ENCODE measurements around the gene ALK. TPM values are rescaled to one million over a fixed set of nuclear protein-coding genes. Genes with fewer than 3 reads are reported as not detected.

Gene ALK
- total RNA-seq, 1 experiment from 2014 or later, result 0.87 TPM

DNA sequence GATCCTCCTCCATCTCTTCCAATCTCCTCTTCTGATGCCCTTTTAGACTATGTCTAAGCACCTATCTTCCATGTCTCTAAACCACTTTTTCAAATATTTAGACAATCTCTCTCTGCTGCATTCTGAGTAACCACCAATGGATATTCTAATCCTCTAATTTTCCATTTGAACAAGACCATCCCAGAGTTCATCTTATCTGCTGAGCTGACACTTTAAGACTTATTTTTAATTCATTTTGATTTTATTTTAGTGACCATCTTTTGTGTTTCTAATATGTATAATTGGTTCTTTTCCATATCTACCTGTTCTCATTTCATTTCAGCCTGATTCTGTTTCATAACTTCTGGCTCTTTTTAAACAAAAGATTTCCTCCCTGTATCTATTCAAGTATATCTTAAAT lies 436.3 kb downstream of the ALK start:
- ChIA-PET POLR2A (ENCODE audit: unreplicated experiment) (no interaction called here), CTCF (no interaction called here)
- Histone ChIP-seq H3K36me3 (ENCODE audit: low read depth, low read length) (no peaks in the 10 kb centered on the region), H3K9me3 (ENCODE audit: low read length) (no peaks in the 10 kb centered on the region), H3K27ac (ENCODE audit: low read length) (no peak overlapping the region), H3K4me1 (ENCODE audit: insufficient read depth, low read length) (no peaks in the 10 kb centered on the region), H3K4me3 (ENCODE audit: low read length) (no peak overlapping the region), H3K27me3 (ENCODE audit: low read length) (no peaks in the 10 kb centered on the region), H3F3A (ENCODE audit: low read length, unreplicated experiment) (no peaks in the 10 kb centered on the region), H2AFZ (ENCODE audit: low read length) (no peak overlapping the region), H3K9me2 (replicated peaks; ENCODE audit: low read length) (no peaks in the 10 kb centered on the region), H3K79me2 (ENCODE audit: low read length) (no peaks in the 10 kb centered on the region), H4K20me1 (ENCODE audit: low read length) (no peaks in the 10 kb centered on the region), H3K9ac (ENCODE audit: low read length) (no peak overlapping the region), H3K4me2 (ENCODE audit: low read length) (no peak overlapping the region)
- intact Hi-C loops (cut with micrococcal nuclease), result no loop called here
- BruUV-seq (replicated peaks), result no TSS peak
- no peak for TF ChIP-seq EZH2phosphoT487 (IDR thresholded peaks at IDR 0.05; ENCODE audit: borderline replicate concordance, low read length)
- TF ChIP-seq EZH2 (IDR thresholded peaks at IDR 0.05; ENCODE audit: low read length, unreplicated experiment), result no peak
- TF ChIP-seq, protein P1, sequence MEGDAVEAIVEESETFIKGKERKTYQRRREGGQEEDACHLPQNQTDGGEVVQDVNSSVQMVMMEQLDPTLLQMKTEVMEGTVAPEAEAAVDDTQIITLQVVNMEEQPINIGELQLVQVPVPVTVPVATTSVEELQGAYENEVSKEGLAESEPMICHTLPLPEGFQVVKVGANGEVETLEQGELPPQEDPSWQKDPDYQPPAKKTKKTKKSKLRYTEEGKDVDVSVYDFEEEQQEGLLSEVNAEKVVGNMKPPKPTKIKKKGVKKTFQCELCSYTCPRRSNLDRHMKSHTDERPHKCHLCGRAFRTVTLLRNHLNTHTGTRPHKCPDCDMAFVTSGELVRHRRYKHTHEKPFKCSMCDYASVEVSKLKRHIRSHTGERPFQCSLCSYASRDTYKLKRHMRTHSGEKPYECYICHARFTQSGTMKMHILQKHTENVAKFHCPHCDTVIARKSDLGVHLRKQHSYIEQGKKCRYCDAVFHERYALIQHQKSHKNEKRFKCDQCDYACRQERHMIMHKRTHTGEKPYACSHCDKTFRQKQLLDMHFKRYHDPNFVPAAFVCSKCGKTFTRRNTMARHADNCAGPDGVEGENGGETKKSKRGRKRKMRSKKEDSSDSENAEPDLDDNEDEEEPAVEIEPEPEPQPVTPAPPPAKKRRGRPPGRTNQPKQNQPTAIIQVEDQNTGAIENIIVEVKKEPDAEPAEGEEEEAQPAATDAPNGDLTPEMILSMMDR (conservative IDR thresholded peaks at IDR 0.05; ENCODE audit: low read depth, low read length), result no peak
- DNase-seq (no peak), ATAC-seq (no peak)

DNA sequence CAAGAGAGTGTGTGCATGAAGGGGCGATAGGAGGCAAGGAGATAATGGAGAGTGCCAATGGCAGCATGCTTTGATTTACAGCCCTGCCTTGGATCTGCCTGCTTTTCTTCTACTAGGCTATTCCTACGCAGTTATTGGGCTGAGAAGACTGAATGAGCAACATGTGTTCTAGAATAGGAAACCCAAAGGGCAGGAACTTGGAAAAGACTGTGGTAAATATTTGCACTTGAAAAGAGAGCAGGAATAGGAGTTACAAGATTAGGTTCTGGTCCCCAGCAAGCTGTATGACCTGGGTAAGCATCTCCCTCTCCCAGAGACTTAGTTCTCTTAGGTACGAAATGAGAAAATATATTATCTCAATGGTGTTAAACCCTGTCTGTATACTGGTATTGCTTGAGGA lies 438.5 kb downstream of the ALK start:
- Histone ChIP-seq H3F3A (ENCODE audit: low read length, unreplicated experiment) (no peaks in the 10 kb centered on the region), H3K9me3 (ENCODE audit: low read length) (no peaks in the 10 kb centered on the region), H3K9ac (ENCODE audit: low read length) (no peak overlapping the region), H3K4me2 (ENCODE audit: low read length) (no peak overlapping the region), H2AFZ (ENCODE audit: low read length) (no peak overlapping the region), H3K27ac (ENCODE audit: low read length) (no peak overlapping the region), H3K4me3 (ENCODE audit: low read length) (no peak overlapping the region), H3K79me2 (ENCODE audit: low read length) (no peaks in the 10 kb centered on the region), H3K4me1 (ENCODE audit: insufficient read depth, low read length) (no peaks in the 10 kb centered on the region), H3K27me3 (ENCODE audit: low read length) (no peaks in the 10 kb centered on the region), H3K9me2 (replicated peaks; ENCODE audit: low read length) (no peaks in the 10 kb centered on the region), H3K36me3 (ENCODE audit: low read depth, low read length) (no peaks in the 10 kb centered on the region), H4K20me1 (ENCODE audit: low read length) (no peaks in the 10 kb centered on the region)
- ATAC-seq (no peak), DNase-seq (no peak)
- ChIA-PET CTCF (no interaction called here), POLR2A (ENCODE audit: unreplicated experiment) (no interaction called here)
- no TSS peak for BruUV-seq (replicated peaks)
- intact Hi-C loops (cut with micrococcal nuclease), result no loop called here
- TF ChIP-seq, protein P1 (conservative IDR thresholded peaks at IDR 0.05; ENCODE audit: low read depth, low read length), result no peak
- TF ChIP-seq EZH2phosphoT487 (IDR thresholded peaks at IDR 0.05; ENCODE audit: borderline replicate concordance, low read length) (no peak), EZH2 (IDR thresholded peaks at IDR 0.05; ENCODE audit: low read length, unreplicated experiment) (no peak)

DNA sequence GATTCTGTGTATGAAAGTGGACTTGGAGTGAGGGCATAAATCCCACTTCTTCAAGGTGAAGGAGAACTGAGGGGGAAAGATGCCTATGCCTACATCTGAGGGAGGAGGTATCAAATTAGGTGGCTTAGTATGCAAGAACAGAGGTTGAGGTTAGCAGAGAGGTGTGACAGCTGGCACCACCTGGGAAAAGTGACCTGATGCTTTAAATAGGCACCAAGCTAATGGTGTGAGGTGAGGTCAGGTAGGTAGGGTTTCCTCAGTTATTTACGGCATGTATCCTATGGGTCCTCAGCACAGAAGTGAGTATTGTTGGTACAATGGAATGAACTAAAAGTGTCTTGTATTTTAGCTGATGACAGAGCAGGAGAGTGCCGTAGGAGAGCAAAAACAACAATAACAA lies 439.0 kb downstream of the ALK start:
- H4K20me1 ChIP-seq (ENCODE audit: low read length), result no peaks in the 10 kb centered on the region
- H3K27ac ChIP-seq (ENCODE audit: low read length), result no peak overlapping the region
- no peaks in the 10 kb centered on the region for H3K36me3 ChIP-seq (ENCODE audit: low read depth, low read length)
- H3K9me3 ChIP-seq (ENCODE audit: low read length), result no peaks in the 10 kb centered on the region
- TF ChIP-seq, protein P1 (conservative IDR thresholded peaks at IDR 0.05; ENCODE audit: low read depth, low read length), result no peak
- no peak for TF ChIP-seq EZH2phosphoT487 (IDR thresholded peaks at IDR 0.05; ENCODE audit: borderline replicate concordance, low read length)
- TF ChIP-seq EZH2 (IDR thresholded peaks at IDR 0.05; ENCODE audit: low read length, unreplicated experiment), result no peak
- no TSS peak for BruUV-seq (replicated peaks)
- no peak overlapping the region for H2AFZ ChIP-seq (ENCODE audit: low read length)
- H3K4me3 ChIP-seq (ENCODE audit: low read length), result no peak overlapping the region
- H3K9ac ChIP-seq (ENCODE audit: low read length), result no peak overlapping the region
- no peak overlapping the region for H3K4me2 ChIP-seq (ENCODE audit: low read length)
- intact Hi-C loops (cut with micrococcal nuclease), result no loop called here
- no peaks in the 10 kb centered on the region for H3K27me3 ChIP-seq (ENCODE audit: low read length)
- DNase-seq (no peak), ATAC-seq (no peak)
- H3F3A ChIP-seq (ENCODE audit: low read length, unreplicated experiment), result no peaks in the 10 kb centered on the region
- H3K4me1 ChIP-seq (ENCODE audit: insufficient read depth, low read length), result no peaks in the 10 kb centered on the region
- no peaks in the 10 kb centered on the region for H3K9me2 ChIP-seq (replicated peaks; ENCODE audit: low read length)
- POLR2A ChIA-PET (ENCODE audit: unreplicated experiment), result no interaction called here
- H3K79me2 ChIP-seq (ENCODE audit: low read length), result no peaks in the 10 kb centered on the region
- CTCF ChIA-PET, result no interaction called here
